HG03520 (cell line): ENCODE results near the gene GBGT1.

Experiments used
- ATAC-seq: cut with Tn5 transposase; IDR thresholded peaks from one replicate; pipeline ENCODE4 v1.9.1; 2021; ENCODE audit warnings: mild to moderate bottlenecking, moderate library complexity; ENCODE audit not compliant: unreplicated experiment

Gene GBGT1

DNA sequence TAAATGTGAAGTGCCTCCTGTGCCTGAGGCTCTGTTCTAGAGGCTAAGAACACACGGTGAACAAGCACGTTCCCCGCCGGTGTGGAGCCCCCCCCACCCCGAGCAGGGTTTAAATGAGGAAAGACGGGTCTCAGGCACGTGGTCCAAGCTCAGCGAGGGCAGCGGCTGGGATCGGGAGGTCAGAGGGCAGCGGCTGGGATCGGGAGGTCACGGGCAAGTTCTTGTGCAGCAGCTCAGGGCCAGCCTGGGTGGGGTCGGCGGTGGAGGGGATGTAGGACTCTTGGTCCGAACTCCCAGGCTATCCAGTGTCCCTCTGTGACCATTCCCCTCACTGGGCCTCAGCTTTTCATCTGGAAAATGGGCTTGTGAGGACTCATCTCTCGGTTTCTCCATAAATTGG is 2.7 kb upstream of the GBGT1 start:
- ATAC-seq: no peak

GRCh38 chr9:133165452-133165730 is 1.7 kb upstream of the GBGT1 start:
- no peak for ATAC-seq

DNA sequence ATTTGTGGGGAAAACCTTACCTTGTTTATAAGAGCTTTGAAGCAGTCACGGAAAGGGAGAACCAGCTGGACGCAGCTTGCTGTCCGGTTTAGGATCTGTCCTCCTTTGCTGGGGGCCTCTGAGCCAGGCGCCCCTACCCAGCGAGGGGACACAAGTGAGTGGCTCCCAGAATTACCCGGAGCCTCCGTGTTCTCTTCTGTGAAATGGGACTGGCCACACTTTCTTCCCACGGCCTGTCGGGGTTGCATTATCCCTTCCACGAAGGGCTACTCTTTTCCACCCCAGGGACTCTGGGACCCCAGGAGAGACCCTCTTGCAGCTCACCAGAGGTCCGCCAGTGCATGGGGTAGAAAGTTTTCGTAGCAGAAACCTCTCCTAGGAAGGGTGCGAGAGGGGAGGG is 477 bp upstream of the GBGT1 start:
- no peak for ATAC-seq

- ATAC-seq: no peak
These were observed 732 bp downstream of the GBGT1 start for GRCh38 chr9:133162861-133163503.

- ATAC-seq: no peak
These were observed 2.2 kb downstream of the GBGT1 start for GRCh38 chr9:133161547-133161950.

- no peak for ATAC-seq
These were observed 2.8 kb downstream of the GBGT1 start for GRCh38 chr9:133160742-133161546.

DNA sequence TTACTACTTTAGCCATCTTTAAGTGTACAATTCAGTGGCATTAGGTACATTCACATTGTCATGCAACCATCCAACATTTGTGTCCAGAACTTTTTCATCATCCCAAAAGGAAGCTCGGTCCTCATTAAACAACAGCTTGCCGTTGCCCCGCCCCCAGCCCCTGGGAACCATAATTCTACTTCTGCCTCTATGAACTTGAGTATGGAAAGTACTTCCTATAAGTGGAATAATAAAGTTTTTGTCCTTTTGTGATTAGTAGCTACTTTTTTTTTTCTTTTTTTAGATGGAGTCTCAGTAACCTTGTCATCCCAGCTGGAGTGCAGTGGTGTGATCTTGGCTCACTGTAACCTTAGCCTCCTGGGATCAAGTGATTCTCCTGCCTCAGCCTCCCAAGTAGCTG is 5.0 kb downstream of the GBGT1 start:
- ATAC-seq: no peak

- ATAC-seq: no peak
These were observed 8.6 kb downstream of the GBGT1 start for GRCh38 chr9:133155156-133155555.

DNA sequence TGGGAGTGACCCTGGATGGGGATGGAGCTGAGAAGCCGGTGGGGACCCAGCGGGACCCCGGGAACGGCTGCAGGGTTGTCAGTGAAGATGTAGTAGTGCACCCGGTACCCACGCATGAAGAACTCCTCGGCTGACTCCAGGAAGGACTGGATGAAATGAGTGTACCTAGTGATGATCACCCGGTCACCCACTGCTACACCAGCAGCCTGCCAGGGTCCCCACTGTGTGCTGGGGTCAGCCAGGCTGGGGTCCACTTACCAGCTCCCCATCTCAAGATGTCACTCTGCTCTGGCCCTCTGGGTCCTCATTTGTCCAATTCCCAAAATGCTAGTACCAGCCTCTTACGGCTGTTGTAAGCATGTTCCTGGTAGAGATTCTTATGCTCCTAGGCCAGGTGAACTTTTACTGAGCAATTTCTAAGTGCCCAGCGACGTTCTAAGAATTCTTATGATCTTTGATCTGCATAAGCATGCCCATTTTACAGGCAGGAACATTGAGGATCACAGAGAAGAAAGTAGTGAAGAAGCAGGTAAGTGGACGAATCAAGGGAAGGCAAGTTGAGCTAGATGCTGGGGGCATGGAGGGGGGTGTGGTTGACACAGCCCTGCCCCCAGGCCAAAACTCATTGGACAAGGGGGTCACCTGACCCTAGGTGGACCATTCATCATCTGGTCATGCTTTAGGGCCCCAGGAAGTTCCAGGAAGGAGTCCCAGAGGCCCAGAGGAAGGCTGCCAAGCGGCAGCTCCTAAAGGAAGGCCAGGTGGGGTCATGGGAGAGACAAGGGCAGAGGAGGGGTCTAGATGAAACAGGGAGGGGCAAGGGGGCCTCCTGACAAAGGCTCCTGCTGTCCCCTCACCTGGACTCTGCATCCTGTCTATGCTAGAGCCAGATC is 9.4 kb downstream of the GBGT1 start:
- no peak for ATAC-seq

- no peak for ATAC-seq
These were observed 10.3 kb downstream of the GBGT1 start for GRCh38 chr9:133153227-133154096.

DNA sequence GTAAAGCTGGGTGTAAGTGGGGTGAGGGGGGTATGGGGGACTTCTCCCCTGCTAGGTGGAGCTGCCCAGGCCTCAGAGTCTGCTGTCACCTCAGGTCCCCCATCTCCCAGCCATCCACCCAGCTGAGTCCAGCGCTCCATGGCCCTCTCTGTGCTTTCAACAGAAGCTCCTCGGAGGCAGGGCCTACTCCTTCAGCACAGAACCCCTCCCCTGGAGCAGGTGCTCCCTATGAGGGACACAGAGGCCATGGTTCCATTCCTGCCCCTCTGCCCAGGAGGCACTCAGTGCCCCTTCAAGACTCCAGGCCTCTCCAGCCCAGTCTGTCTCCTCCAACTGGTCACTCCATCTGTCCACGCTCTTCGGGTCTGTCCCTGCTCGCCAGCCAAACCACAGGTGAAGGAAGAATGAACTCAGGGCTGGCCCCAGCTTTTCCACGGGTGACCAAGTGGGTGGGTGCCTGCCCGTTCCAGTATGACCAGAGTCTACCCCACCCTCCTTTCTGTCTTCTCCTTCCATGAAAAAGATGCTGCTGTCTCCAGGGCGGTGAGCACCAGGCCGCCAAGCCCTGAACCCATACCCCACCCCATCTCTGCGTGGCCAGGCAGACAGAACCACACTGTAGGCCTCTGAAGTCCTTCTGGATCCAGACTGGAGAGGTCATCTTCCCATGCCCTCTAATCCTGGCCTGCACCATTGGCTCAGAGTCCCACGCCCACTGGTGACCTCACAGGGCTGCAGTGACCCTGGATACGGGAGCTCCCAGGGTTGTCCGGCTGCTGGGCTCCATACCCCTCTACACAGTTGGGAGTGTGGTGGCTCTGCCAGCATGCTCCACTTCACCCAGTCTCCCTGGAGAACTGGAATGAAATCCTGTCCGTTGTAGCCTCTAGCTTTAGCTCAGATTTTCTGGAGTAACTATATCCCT is 11.9 kb downstream of the GBGT1 start:
- ATAC-seq: no peak

DNA sequence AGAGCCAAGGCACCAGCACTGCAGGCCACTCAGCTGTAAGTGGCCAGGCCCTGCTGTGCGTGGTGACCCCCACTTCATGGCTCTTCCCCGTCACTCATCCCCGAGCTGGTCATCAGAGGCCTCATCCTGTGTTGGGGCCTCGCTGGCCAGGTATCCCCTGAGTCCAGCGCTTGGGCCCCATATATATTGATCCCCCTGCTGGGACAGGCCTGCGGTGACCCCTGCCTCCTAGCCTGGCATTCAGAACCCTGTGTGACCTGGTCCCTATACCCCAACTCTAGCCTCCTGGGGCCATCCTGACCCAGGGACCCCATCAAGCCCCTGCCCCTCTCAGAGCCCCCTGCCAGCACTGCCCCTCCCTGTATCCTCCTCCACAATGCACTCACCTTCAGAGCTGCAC is 12.7 kb downstream of the GBGT1 start:
- ATAC-seq: no peak

GRCh38 chr9:133149130-133150015 is 14.3 kb downstream of the GBGT1 start:
- peak; percentile 58 for ATAC-seq

GRCh38 chr9:133148199-133149129 is 15.2 kb downstream of the GBGT1 start:
- ATAC-seq: peak; percentile 5

DNA sequence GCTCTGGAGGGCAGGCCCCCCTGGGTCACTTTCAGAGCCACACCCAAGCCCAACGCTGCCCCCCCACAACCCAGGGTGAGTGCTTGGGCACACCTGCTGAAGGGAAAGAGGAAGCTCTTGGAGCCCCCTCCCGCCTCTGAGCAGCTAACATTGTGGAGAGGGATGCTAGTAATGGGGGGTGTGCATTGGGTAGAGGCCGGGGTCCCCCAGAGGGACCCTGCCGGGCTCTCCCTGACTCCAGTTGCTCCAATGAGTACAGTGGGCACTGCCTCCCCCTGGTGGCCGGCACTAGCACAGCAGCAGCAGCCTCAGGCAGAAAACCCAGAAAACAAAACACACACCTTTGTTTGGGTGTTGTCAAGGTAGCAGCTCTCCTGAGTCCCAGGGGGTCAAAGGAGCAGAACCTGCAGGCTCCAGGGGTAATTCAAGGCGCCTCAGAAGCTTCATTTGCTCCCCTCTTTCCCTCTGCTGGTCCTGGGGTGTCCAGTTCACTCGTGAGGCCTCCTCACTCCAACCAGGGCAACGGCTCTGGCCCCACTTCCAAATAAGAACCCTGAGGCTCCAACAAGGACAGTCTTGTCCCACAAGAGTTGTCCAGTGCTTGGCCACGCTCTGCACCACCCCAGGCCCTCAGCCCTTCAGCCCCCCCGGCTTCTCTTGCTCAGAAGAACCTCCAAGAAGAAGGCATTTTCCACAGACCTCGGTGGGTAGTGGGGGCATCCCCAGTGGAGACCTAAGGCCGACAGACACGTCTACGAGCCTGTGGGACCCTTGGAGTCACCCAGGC is 16.1 kb downstream of the GBGT1 start:
- peak; percentile 22 for ATAC-seq

DNA sequence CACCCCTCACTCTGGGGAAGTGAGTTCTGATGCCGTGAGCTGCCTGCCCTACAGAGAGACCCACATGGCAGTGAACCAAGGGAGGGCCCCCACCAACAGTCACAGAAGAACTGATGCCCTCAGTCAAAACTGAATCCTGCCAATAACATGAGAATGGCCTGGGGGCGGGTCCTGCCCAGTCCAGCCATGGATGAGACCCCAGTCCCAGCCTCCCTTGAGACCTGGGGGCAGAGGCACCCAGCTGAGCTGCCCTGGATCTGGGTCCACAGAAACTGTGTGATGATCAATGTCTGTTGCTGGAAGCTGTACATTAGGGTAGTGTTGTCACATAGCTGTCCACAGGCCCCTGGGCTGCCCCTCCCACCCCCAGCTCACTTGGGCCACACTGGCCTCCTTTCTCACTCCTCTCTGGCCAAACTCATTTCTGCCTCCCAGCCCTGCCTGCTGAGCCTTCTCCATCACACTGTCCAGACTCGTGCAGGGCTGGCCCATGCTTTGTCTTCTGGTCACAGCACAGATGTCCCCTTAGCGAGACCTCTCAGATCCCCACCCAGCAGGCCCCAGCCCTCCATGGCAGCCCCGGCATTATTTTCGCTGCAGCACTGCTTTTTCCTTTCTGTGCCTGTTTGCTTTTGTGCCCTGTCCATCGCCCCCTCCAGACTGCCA is 16.8 kb downstream of the GBGT1 start:
- no peak for ATAC-seq
